Stimulated activated CD8-positive, alpha-beta memory T cell treated with anti-CD3 and anti-CD28 coated beads, Interleukin-15, amount 100 ng/mL, for 1 hour (primary cell): Measurements from ENCODE around the gene NLRP1.
"Not testable (repeated sequence)": the region's sequence is repeated elsewhere in the genome, so short reads cannot be mapped to it uniquely, and the experiment has no call there.

ENCODE experiments used
- DNase-seq: peaks from one replicate; pipeline ENCODE4 v3.0.0-alpha.2; 2020; ENCODE audit warnings: low read depth

Gene NLRP1

DNA sequence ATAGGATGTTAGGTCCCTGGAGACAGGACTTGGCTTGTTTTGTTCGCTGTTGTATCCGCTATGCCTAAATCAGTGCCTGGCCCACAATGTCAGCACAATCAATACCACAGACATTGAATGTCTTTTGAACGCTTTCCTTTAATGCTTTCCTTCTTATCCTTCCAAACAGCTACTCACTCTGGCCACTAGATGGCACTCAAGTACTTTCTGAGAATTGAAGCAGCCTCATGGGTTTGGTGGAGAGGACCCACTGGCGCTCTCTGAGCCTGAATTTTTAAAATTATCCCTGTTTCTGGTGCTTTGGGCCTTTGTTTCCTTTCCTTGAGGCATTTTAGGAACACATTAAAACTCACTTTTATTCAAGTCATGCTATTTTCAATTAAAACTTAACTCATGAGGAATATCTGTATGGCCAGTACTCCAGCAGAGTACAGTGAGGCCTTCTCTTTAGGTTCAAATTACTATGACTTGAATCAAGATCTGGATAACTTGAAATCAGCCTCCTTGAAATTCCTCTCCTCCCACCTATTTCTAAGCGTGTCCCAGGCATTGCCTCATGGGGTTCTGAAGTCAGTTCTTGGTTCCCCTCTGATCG is 3.2 kb upstream of the NLRP1 start:
- no peak for DNase-seq

DNA sequence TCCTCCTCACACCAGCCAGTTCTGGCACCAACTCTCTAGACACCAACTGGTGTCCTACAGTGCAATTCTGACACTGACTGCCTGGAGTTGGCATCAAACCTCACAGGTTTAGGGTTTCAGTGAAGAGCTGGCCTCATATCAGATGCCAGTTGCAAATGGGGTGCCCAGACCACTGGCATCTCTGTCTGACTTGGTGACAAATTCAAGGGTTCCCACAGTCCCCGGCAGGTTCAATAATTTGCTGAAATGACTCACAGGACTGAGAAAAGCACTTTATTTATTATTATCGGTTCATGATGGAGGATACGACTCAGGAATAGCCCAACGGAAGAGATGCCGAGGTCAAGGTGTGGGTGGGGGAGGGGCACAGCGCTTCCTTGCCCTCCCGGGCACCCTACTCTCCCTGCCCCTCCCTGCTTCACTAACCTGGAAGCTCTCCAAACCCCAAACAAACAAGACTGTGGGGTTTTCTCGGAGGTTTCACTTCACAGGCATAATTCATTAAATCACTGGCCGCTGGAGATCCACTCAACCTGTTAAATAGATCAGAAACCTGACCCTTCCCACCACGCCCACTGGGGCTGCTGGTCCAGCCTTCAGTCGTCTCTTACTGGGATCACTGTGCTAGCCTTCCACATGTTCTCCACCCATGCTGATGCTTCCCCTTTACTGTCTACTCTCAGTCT is 1.7 kb upstream of the NLRP1 start:
- no peak for DNase-seq

DNA sequence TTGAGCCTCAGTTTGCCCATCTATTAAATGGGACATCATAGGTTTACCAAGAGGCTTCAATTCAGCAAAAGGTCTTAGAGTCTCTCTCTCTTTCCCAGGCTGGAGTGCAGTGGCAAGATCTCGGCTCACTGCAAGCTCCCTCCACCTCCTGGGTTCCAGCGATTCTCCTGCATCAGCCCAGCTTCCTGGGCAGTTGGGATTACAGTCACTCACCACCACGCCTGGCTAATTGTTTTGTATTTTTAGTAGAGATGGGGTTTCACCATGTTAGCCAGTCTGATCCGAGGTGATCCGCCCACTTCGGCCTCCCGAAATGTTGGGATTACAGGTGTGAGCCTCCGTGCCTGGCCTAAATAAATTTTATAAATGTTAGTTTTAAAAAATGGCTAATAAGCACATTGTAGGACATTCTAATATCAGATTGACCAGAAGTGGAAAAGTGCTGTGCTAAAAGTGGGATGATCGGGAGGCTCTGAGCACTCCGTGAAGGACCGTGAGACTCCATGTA is 1.0 kb upstream of the NLRP1 start:
- no peak for DNase-seq

DNA sequence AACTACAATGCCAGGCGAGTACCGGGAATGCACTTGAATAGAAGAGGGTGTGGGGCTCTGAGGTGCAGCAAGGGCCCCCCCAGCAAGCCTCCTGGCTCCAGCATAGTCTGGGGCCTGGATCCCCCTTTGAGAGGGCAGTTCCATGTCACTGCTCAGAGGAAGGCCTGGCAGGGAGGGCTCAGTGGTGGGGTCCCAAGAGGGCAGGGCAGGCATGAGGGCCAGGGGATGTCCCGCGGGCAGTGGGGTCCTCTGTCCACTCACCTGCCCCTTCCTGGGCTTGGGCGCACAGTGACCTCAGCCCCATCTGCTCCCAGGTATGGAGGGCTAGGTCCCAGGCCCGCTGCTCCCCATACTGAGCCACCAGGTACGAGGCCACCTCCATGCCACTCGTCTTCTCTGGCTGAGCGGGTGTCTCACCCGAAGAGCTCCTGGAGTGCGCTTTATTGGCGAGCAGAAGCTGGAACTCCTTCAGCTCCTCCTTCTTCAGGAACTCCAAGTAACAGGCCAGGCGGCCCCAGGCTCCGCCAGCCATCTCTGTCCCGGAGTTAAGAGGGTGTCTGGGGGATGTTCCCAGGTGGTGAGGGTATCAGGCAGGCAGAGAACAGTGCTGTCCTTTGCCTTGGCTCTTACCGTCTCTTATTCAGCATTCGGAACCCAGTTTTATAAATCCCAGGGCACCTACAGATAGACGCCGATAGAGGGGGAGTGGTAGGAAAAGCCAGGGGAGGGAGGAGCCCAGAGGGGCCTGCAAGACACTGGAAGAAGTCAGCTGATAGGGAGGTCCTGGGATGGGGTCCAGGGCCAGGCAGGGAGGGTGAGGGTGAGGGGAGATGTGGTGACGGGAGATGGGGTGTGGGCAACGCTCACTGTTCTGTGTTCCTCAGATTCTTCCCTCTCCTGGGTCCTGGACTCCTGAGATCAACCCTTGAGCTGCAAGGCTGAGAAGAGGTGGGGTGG is 605 bp downstream of the NLRP1 start:
- no peak for DNase-seq

DNA sequence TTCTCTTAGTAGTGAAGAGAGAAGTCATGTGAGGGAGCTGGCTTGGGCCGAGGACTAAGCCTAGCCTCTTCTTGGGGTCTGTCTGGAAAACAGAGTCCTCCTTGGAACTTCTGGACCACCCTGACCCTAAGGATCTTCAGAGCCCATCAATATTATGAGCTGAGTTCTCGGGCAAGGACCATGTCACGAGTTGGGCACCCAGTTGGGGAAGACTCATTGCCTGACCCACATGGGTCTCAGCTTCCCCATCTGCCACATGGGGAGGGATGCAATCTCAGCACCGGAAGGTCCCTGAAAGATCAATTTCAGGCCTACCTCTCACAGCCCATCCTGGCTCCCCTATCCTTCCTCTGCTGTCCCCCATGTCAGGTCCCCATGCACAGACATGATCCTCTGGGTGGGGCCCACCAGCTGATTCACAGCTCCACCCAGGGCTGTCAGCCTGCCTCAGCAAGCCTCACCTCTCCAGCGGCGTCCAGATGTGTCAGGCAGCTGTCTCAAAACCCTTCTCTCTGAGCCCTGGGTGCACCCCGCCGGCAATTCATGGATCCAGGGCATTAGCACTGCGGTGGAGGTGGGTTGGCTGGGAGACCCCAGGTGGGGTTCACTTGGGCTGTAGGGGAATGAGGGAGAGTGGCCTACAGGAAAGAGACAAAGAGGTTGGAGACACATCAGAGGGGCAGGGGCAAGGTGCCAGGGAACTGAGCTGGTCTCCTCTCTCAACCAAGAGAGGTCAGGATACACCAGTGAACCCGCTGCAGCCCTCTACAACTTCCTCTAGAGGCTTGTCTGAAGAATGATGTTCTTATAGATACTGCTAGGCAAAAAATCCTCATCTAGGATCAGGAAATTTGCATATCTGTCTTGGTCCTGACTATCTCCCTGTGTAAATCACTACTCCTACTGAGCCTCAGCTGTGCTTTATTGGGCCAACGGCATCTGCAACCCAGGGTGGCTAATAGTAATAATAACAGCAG is 1.8 kb downstream of the NLRP1 start:
- no peak for DNase-seq

DNA sequence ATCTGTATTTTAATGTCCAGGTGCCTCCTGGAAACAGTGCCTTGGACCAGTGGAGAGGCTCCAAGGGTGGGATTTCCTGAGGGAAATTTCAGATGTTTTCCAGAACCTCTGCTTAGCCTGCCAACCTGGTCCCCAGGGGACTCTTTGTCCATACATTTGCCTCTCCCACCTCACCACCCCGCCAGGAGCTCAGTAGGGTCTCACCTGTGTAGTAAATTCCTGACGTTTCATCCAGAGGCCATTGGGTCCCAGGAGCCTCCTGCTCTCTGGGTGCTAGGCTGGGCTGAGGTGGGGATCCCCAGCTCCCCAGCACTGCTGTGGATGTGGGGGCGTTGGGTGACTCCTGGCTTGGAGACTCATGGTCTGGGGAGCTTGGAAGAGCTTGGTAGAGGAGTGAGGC is 2.7 kb downstream of the NLRP1 start:
- no peak for DNase-seq

DNA sequence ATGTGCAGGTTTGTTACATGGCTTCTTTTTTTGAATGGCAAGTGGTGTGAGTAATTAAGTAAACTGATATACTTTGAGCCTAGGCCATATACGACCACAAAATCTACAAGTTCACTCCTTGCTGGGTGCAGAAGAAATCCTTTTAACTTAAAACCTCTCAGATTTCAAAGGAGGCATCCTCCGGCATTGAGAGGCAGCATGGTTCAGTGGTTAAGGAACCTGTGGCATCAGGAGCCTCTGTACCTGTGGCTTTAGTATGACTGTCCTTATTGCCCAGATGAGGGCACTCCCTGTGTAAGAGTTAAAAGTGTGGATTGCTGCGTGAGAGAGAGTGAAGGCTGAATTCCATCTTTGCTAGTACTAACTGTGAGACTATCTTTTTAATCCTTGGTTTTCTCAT is 3.3 kb downstream of the NLRP1 start:
- no peak for DNase-seq

DNA sequence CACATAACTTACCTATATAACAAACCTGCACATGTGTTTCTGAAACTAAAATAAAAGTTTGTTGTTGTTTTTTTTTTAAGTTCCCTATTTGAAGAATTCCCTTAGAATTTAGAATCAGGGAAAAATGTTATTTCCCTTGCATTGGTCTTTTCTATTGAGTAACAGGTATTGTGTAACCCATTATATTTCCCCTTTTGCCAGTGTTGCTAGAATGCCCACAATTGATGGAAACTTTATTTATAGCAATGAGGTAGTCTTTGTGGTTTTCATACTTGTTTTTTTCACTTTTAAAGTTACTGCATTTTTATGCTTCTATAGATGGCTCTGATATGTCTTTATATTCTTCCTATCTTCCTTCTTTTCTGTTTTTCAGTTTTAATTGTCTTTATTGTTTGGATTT is 3.9 kb downstream of the NLRP1 start:
- DNase-seq, result no peak

DNA sequence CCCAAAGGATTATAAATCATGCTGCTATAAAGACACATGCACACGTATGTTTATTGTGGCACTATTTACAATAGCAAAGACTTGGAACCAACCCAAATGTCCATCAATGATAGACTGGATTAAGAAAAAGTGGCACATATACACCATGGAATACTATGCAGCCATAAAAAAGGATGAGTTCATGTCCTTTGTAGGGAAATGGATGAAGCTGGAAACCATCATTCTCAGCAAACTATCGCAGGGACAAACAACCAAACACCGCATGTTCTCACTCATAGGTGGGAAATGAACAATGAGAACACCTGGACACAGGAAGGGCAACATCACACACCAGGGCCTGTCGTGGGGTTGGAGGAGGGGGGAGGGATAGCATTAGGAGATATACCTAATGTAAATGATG is 5.5 kb downstream of the NLRP1 start:
- not testable (repeated sequence) for DNase-seq

DNA sequence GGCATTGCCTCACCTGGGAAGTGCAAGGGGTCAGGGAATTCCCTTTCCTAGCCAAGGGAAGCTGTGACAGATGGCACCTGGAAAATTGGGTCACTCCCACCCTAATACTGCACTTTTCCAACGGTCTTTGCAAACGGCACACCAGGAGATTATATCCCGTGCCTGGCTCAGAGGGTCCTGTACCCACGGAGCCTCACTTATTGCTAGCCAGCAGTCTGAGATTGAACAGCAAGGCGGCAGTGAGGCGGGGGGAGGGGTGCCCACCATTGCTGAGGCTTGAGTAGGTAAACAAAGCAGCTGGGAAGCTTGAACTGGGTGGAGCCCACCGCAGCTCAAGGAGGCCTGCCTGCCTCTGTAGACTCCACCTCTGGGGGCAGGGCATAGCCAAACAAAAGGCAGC is 11.3 kb downstream of the NLRP1 start:
- DNase-seq, result not testable (repeated sequence)

DNA sequence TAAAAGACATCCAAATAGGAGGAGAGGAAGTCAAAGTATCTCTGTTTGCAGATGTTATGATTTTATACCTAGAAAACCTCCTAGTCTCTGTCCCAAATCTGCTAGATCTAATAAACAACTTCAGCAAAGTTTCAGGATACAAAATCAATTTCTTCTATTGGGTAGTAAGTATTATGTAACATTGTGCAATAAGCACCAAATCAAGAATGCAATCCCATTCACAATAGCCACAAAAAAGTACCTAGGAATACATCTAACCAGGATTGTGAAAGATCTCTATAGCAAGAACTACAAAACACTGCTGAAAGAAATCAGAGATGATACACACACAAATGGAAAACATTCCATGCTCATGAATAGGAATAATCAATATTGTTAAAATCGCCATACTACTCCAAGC is 13.0 kb downstream of the NLRP1 start:
- DNase-seq, result no peak

DNA sequence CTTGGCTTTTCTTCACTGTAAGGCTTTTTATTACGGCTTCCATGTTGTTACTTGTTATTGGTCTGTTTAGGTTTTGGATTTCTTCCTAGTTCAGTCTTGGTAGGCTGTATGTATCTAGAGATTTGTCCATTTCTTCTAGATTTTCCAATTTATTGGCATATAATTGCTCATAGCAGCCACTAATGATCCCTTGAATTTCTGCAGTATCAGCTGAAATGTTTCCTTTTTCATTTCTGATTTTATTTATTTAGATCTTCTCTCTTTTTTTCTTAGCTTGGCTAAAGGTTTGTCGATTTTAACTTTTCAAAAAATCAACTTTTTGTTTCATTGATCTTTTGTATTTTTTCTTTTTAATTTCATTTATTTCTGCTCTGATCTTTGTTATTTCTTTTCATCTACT is 18.5 kb downstream of the NLRP1 start:
- no peak for DNase-seq

DNA sequence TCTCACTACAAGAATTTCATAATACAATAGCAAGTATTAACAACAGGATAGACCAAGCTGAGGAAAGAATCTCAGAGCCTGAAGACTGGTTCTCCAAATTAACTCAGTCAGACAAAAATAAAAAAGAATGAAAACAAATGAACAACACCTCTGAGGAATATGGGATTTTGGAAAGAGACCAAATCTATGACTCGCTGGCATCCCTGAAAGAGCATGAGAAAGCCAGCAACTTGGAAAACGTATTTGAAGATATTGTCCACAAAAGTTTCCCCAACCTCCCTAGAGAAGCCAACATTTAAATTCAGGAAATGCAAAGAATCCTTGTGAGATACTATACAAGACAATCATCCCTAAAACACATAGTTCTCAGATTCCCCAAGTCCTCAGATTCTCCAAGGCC is 20.9 kb downstream of the NLRP1 start:
- no peak for DNase-seq

DNA sequence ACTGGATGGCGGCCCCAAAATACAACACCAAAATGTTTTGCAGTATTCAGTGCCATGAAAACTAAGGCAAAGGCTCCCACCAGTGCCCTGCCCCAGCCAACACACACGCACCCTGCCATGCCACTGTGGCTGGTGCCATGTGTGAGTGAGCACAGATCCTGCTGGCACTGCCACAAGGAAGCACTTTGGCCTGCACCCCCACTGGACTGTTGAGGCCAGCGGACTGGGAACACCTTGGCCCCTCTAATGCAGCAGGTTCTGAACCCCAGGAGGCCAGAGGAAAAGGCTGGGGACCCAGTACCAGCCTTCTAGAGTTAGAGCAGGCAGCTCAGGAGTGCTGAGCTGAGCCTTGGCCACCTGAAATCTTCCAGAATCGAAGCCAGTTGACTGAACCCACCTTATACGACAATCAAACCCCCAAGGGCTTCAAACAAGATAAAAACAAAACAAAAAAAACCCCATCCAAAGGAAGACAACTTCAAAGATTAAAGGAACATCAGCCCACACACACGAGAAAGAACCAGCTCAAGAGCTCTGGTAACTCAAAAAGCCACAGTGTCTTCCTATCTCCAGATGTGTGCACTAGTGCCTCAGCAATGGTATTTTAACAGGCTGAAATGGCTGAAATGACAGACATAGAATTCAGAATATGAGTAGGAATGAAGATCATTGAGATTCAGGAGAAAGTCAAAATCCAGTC is 21.5 kb downstream of the NLRP1 start:
- DNase-seq, result no peak

DNA sequence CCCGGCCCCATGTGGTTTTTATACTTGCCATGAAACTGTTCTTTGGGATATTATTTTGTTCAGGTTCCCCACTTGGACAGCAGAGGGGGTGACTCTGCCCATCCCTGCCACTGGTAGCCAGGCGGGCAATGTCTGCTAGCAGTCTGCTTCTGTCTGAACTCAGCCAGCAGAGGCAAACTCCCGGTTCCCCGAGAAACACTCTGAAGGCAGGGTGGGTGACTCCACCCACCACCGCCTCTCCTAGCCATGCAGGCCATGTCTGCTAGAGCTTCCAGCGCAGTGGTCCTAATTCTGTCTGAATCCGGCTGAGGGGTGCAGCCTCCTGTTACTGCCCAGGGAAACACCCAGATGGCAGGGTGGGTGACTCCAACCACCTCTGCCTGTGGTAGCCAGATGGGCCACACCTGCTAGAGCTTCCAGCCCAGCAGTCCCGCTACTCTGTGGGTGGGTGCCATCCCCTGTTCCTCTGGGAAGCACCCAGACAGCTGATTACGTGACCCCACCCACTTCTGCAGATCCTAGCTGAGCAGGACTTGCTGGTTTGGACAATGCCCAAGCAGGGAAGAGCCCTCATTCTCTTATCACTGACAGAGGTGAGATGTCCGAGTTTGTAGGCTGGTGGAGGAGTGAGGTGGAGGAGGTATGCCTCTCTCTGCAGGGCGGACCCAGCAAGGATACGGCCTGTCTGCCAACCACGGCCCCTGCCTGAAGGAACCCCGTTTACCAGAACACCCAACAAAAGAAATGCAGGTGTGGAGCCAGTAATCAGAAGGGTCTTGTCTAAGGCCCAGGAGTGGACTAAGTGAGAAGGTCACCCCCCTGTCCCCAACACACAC is 22.4 kb downstream of the NLRP1 start:
- no peak for DNase-seq

DNA sequence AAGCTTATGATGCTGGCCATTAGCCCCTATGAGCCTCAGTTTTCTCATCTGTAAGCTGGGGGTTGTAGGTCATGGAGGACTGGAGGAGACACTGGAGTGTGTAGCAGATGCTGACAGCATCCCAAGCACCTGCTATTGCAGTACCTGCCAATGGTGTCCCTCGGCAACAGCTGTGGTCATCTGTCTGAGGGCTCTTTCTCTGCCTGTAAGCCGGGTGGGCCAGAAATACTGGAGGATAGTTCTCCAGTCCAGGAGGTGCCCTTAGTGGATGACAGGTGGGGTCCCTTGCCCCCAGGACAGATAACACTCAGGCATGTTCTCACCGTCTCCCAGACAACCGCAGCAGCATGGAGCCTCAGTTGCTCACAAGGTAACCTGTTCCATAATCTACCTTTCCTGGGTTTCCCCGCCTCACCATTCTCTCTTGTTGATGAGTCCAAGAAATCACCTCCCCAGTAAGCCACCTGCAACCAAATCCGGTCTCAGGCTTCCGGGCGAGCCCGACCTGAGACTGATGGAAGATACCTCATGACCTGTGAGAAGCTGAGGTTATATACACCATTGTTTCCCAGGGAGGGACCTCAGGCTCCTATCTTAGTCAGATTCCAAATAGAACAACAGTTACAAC is 23.8 kb downstream of the NLRP1 start:
- no peak for DNase-seq

DNA sequence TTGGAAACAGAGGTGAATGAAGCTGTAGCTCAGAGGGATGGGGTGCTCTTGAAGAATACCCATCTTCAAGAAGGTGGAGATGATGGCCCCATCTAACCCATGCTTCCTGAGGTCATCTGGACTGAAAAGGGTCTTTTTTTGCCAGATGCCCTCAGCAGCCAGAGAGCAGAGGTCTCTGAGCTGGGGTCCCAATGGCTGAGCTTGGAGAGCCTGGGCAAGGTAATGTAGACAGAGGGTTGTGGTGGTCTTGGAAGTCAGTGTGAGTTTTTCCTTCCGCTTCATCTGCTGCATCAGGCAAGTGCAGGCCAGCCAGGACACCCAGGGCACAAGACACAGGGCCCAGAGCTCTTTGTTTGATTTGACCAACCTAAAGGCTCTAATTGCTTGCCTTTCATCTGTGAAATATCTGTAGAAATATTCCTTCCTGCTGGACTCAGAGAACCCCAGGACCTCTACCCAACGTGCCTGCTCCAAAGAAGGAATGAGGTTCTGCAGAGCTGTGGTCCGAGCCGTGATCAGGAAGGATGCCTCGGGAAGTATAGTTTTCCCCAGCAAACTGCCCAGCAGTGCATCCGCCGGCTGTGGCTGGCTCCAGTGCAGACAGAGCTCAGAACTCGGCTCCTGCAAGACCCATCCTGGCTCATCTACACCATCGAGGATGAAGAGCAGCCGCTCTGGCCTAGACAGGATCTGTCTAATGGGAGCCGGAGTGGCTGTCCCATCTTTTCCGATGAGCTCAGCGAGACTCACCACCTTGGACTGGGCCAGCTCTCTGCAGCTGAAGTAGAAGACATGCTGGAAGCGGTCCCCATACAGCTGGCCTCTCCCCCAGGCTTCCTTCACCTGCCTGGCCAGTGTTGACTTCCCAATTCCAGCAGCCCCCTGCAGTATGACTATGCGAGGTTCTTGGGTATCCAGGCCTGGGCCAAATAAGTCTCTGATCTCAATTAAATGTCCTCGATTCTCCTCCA is 25.2 kb downstream of the NLRP1 start:
- no peak for DNase-seq

DNA sequence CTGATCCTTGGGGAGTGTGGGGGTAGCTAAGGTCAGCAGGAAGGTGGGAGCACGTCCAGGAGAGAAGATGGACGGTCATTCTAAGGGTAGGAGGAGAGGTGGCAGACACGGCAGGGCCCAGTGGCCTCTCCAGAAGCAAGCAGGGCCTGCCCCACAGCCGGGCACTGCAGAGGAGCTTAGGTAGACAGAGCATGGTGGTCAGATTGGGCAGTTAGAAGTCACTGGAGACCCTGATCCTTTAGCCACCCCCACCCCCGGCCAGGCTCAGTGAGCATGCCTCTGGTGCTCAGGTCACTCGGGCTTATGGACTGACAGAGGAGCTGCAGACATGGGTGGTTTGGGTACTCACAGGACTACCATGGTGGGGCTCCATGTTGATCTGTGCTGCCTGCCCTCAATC is 26.3 kb downstream of the NLRP1 start:
- DNase-seq, result no peak
